Memory B cell (primary cell): ENCODE data around the gene BRINP1.

ENCODE experiments used
- ATAC-seq: fragments of 150-1000 bp; cut with Tn5 transposase; 2 replicates; pipeline ENCODE4 v1.10.0; 2021; ENCODE audit warnings: low read depth, mild to moderate bottlenecking, moderate library complexity
- DNase-seq, 2 donors: peaks; one replicate each; pipeline ENCODE4 v3.0.0; 2022; ENCODE audit warnings: low spot score in 2 of 2
- H3K27ac Mint-ChIP-seq: one replicate; pipeline ENCODE4 v1.8.0; 2022; ENCODE audit warnings: mild to moderate bottlenecking, moderate library complexity, mixed read lengths
- H3K27me3 Mint-ChIP-seq: one replicate; pipeline ENCODE4 v1.8.0; 2022; ENCODE audit warnings: mixed read lengths
- H3K36me3 Mint-ChIP-seq: one replicate; pipeline ENCODE4 v1.8.0; 2022; ENCODE audit warnings: mild to moderate bottlenecking, mixed read lengths
- H3K4me1 Mint-ChIP-seq: one replicate; pipeline ENCODE4 v1.8.0; 2022; ENCODE audit warnings: mixed read lengths
- H3K4me3 Mint-ChIP-seq: one replicate; pipeline ENCODE4 v1.8.0; 2022; ENCODE audit warnings: mild to moderate bottlenecking, moderate library complexity, mixed read lengths
- H3K9me3 Mint-ChIP-seq: one replicate; pipeline ENCODE4 v1.8.0; 2022; ENCODE audit warnings: mixed read lengths

Gene BRINP1

GRCh38 chr9:119318371-119318770 is 50.9 kb downstream of the BRINP1 start:
- Mint-ChIP-seq H3K36me3 (no peaks in the 10 kb centered on the region), H3K27me3 (peaks cover 4% of the 10 kb centered on the region), H3K9me3 (no peaks in the 10 kb centered on the region), H3K4me3 (no peak overlapping the region), H3K27ac (no peak overlapping the region), H3K4me1 (no peaks in the 10 kb centered on the region)
- DNase-seq (no peak), ATAC-seq (no peak)

GRCh38 chr9:119313846-119314245 is 55.4 kb downstream of the BRINP1 start:
- H3K9me3 Mint-ChIP-seq, result no peaks in the 10 kb centered on the region
- H3K27me3 Mint-ChIP-seq, result peaks cover 3% of the 10 kb centered on the region
- DNase-seq (no peak), ATAC-seq (no peak)
- H3K27ac Mint-ChIP-seq, result no peak overlapping the region
- no peaks in the 10 kb centered on the region for H3K36me3 Mint-ChIP-seq
- H3K4me1 Mint-ChIP-seq, result no peaks in the 10 kb centered on the region
- H3K4me3 Mint-ChIP-seq, result no peak overlapping the region

GRCh38 chr9:119310741-119311140 is 58.5 kb downstream of the BRINP1 start:
- Mint-ChIP-seq H3K27ac (no peak overlapping the region), H3K36me3 (no peaks in the 10 kb centered on the region), H3K27me3 (no peaks in the 10 kb centered on the region), H3K4me1 (no peaks in the 10 kb centered on the region), H3K4me3 (no peak overlapping the region), H3K9me3 (no peaks in the 10 kb centered on the region)
- no peak for ATAC-seq
- DNase-seq, result no peak

GRCh38 chr9:119307471-119307870 is 61.8 kb downstream of the BRINP1 start:
- DNase-seq (no peak), ATAC-seq (no peak)
- no peak overlapping the region for H3K4me3 Mint-ChIP-seq
- no peaks in the 10 kb centered on the region for H3K4me1 Mint-ChIP-seq
- H3K27me3 Mint-ChIP-seq, result peaks cover 7% of the 10 kb centered on the region
- no peaks in the 10 kb centered on the region for H3K9me3 Mint-ChIP-seq
- H3K36me3 Mint-ChIP-seq, result no peaks in the 10 kb centered on the region
- H3K27ac Mint-ChIP-seq, result no peak overlapping the region

- no peaks in the 10 kb centered on the region for H3K36me3 Mint-ChIP-seq
- DNase-seq (no peak), ATAC-seq (no peak)
- peaks cover 7% of the 10 kb centered on the region for H3K27me3 Mint-ChIP-seq
- peaks cover 5% of the 10 kb centered on the region for H3K9me3 Mint-ChIP-seq
- H3K4me3 Mint-ChIP-seq, result no peak overlapping the region
- H3K27ac Mint-ChIP-seq, result no peak overlapping the region
- H3K4me1 Mint-ChIP-seq, result no peaks in the 10 kb centered on the region
Observed at GRCh38 chr9:119304555-119304954, 64.7 kb downstream of the BRINP1 start.

- ATAC-seq (no peak), DNase-seq (no peak)
- Mint-ChIP-seq H3K9me3 (peaks cover 8% of the 10 kb centered on the region), H3K27me3 (peaks cover 7% of the 10 kb centered on the region), H3K4me1 (peaks cover 4% of the 10 kb centered on the region), H3K4me3 (no peak overlapping the region), H3K27ac (no peak overlapping the region), H3K36me3 (no peaks in the 10 kb centered on the region)
Observed at GRCh38 chr9:119302988-119303698, 66.1 kb downstream of the BRINP1 start.

- ATAC-seq, result peak; percentile 82
- Mint-ChIP-seq H3K9me3 (peaks cover 8% of the 10 kb centered on the region), H3K4me3 (no peak overlapping the region), H3K36me3 (no peaks in the 10 kb centered on the region), H3K4me1 (peaks cover 7% of the 10 kb centered on the region), H3K27ac (no peak overlapping the region), H3K27me3 (no peaks in the 10 kb centered on the region)
- DNase-seq, result peak in 1 of 2 donors; percentile 2
Observed at GRCh38 chr9:119298076-119298853, 71.0 kb downstream of the BRINP1 start.

GRCh38 chr9:119291554-119291953 is 77.7 kb downstream of the BRINP1 start:
- Mint-ChIP-seq H3K27me3 (peaks cover 3% of the 10 kb centered on the region), H3K4me1 (no peaks in the 10 kb centered on the region), H3K27ac (no peak overlapping the region), H3K9me3 (no peaks in the 10 kb centered on the region), H3K4me3 (no peak overlapping the region), H3K36me3 (no peaks in the 10 kb centered on the region)
- no peak for ATAC-seq
- no peak for DNase-seq

GRCh38 chr9:119289740-119290433 is 79.3 kb downstream of the BRINP1 start:
- no peak for ATAC-seq
- no peaks in the 10 kb centered on the region for H3K9me3 Mint-ChIP-seq
- no peaks in the 10 kb centered on the region for H3K36me3 Mint-ChIP-seq
- H3K27me3 Mint-ChIP-seq, result peaks cover 3% of the 10 kb centered on the region
- no peak overlapping the region for H3K27ac Mint-ChIP-seq
- DNase-seq, result peak; percentile 9 to 11
- H3K4me3 Mint-ChIP-seq, result no peak overlapping the region
- H3K4me1 Mint-ChIP-seq, result no peaks in the 10 kb centered on the region

GRCh38 chr9:119284587-119285337 is 84.5 kb downstream of the BRINP1 start:
- ATAC-seq (no peak), DNase-seq (no peak)
- Mint-ChIP-seq H3K36me3 (no peaks in the 10 kb centered on the region), H3K4me1 (no peaks in the 10 kb centered on the region), H3K27me3 (peaks cover 4% of the 10 kb centered on the region), H3K4me3 (no peak overlapping the region), H3K27ac (no peak overlapping the region), H3K9me3 (no peaks in the 10 kb centered on the region)

GRCh38 chr9:119284118-119284517 is 85.1 kb downstream of the BRINP1 start:
- DNase-seq (no peak), ATAC-seq (no peak)
- no peaks in the 10 kb centered on the region for H3K4me1 Mint-ChIP-seq
- no peaks in the 10 kb centered on the region for H3K9me3 Mint-ChIP-seq
- no peak overlapping the region for H3K4me3 Mint-ChIP-seq
- no peak overlapping the region for H3K27ac Mint-ChIP-seq
- H3K36me3 Mint-ChIP-seq, result no peaks in the 10 kb centered on the region
- peaks cover 4% of the 10 kb centered on the region for H3K27me3 Mint-ChIP-seq

- Mint-ChIP-seq H3K27ac (no peak overlapping the region), H3K27me3 (peaks cover 4% of the 10 kb centered on the region), H3K36me3 (no peaks in the 10 kb centered on the region), H3K4me1 (no peaks in the 10 kb centered on the region), H3K4me3 (no peak overlapping the region), H3K9me3 (no peaks in the 10 kb centered on the region)
- ATAC-seq, result no peak
- DNase-seq, result no peak
Observed at GRCh38 chr9:119283078-119283794, 86.0 kb downstream of the BRINP1 start.

GRCh38 chr9:119282476-119283077 is 86.7 kb downstream of the BRINP1 start:
- H3K27me3 Mint-ChIP-seq, result peaks cover 7% of the 10 kb centered on the region
- DNase-seq, result no peak
- H3K9me3 Mint-ChIP-seq, result no peaks in the 10 kb centered on the region
- no peak overlapping the region for H3K4me3 Mint-ChIP-seq
- H3K36me3 Mint-ChIP-seq, result no peaks in the 10 kb centered on the region
- no peaks in the 10 kb centered on the region for H3K4me1 Mint-ChIP-seq
- ATAC-seq, result no peak
- no peak overlapping the region for H3K27ac Mint-ChIP-seq
